ENCODE data around the gene PATE4.
"Not testable (repeated sequence)": the region's sequence is repeated elsewhere in the genome, so short reads cannot be mapped to it uniquely, and the experiment has no call there.

Gene PATE4

GRCh38 chr11:125833016-125833415 is at the start of gene PATE4:
Gene PATE4 (plus strand): TSS chr11:125833316. CDS start chr11:125833360, 44 bp downstream.
- no peak for DNase-seq (ENCODE audit: low read depth in 2 of 2)

GRCh38 chr11:125784678-125785077 is 48.4 kb upstream of the PATE4 start:
- no peak for DNase-seq (ENCODE audit: low read depth in 2 of 2)

GRCh38 chr11:125787827-125788226 is 45.3 kb upstream of the PATE4 start, which contains the start of gene PATE3:
Gene PATE3 (plus strand): TSS chr11:125788127. CDS start chr11:125788152, 25 bp downstream.
- DNase-seq (ENCODE audit: low read depth in 2 of 2), result no peak

- no peak for DNase-seq (ENCODE audit: low read depth in 2 of 2)
Observed at GRCh38 chr11:125790825-125791224, 42.3 kb upstream of the PATE4 start.

- no peak for DNase-seq (ENCODE audit: low read depth in 2 of 2)
Observed at GRCh38 chr11:125797641-125798040, 35.5 kb upstream of the PATE4 start.

- no peak for DNase-seq (ENCODE audit: low read depth in 2 of 2)
Observed at GRCh38 chr11:125799808-125800207, 33.3 kb upstream of the PATE4 start.

- DNase-seq (ENCODE audit: low read depth in 2 of 2), result no peak
Observed at GRCh38 chr11:125802387-125802786, 30.7 kb upstream of the PATE4 start.

GRCh38 chr11:125807909-125808308 is 25.2 kb upstream of the PATE4 start:
- DNase-seq (ENCODE audit: low read depth in 2 of 2), result no peak

GRCh38 chr11:125835748-125836147 is 2.6 kb downstream of the PATE4 start:
- DNase-seq (ENCODE audit: low read depth in 2 of 2), result no peak

GRCh38 chr11:125842321-125842948 is 9.3 kb downstream of the PATE4 start:
- no peak for DNase-seq (ENCODE audit: low read depth in 2 of 2)

GRCh38 chr11:125846188-125846587 is 13.1 kb downstream of the PATE4 start:
- DNase-seq (ENCODE audit: low read depth in 2 of 2), result no peak

GRCh38 chr11:125857670-125858069 is 24.6 kb downstream of the PATE4 start:
- DNase-seq (ENCODE audit: low read depth in 2 of 2), result not testable (repeated sequence)

GRCh38 chr11:125862786-125863185 is 29.7 kb downstream of the PATE4 start:
- DNase-seq (ENCODE audit: low read depth in 2 of 2), result not testable (repeated sequence)

GRCh38 chr11:125865354-125865753 is 32.2 kb downstream of the PATE4 start:
- DNase-seq (ENCODE audit: low read depth in 2 of 2), result not testable (repeated sequence)

- no peak for DNase-seq (ENCODE audit: low read depth in 2 of 2)
Observed at GRCh38 chr11:125869521-125869920, 36.4 kb downstream of the PATE4 start.

GRCh38 chr11:125871391-125872137 is 38.4 kb downstream of the PATE4 start:
- DNase-seq (ENCODE audit: low read depth in 2 of 2), result no peak

- DNase-seq (ENCODE audit: low read depth in 2 of 2), result no peak
Observed at GRCh38 chr11:125872138-125872491, 39.0 kb downstream of the PATE4 start.

- DNase-seq (ENCODE audit: low read depth in 2 of 2), result no peak
Observed at GRCh38 chr11:125873881-125874555, 40.9 kb downstream of the PATE4 start.

GRCh38 chr11:125874556-125875124 is 41.5 kb downstream of the PATE4 start:
- DNase-seq (ENCODE audit: low read depth in 2 of 2), result no peak

GRCh38 chr11:125881291-125881690 is 48.2 kb downstream of the PATE4 start:
- DNase-seq (ENCODE audit: low read depth in 2 of 2), result no peak

- DNase-seq (ENCODE audit: low read depth in 2 of 2), result no peak
Observed at GRCh38 chr11:125883375-125883774, 50.3 kb downstream of the PATE4 start.

GRCh38 chr11:125886997-125887372 is 53.9 kb downstream of the PATE4 start:
- peak in 1 of 2 donors; percentile 17 for DNase-seq (ENCODE audit: low read depth in 2 of 2)
